HG02763 (cell line): Measurements from ENCODE around the gene DLX4.

ENCODE experiments used
- ATAC-seq: cut with Tn5 transposase; IDR thresholded peaks from one replicate; pipeline ENCODE4 v1.9.1; 2021; ENCODE audit warnings: mild to moderate bottlenecking, moderate library complexity; ENCODE audit not compliant: unreplicated experiment

The DLX4 gene

GRCh38 chr17:49998836-49999511 lies 30.0 kb downstream of the DLX4 start:
- no peak for ATAC-seq

- no peak for ATAC-seq
Measured at GRCh38 chr17:50003911-50004310, 34.9 kb downstream of the DLX4 start.

DNA sequence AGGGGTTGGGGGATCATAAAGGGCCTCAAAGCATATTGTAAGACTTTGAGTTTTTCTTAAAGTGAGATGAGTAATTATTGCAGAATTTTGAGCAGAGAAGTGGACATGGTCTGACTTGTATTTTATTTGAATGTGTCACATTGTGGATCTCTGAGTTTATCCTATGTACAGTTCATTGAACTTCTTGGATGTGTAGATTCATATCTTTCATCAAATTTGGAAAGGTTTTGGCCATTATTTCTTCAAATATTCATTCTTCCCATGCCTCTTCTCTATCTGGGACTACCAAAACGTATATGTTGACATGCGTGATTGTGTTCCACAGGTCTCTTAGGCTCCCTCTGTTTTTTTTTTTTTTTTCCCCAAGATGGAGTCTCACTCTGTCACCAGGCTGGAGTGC lies 40.3 kb downstream of the DLX4 start:
- no peak for ATAC-seq

GRCh38 chr17:50013079-50013478 lies 44.1 kb downstream of the DLX4 start:
- ATAC-seq = no peak

DNA sequence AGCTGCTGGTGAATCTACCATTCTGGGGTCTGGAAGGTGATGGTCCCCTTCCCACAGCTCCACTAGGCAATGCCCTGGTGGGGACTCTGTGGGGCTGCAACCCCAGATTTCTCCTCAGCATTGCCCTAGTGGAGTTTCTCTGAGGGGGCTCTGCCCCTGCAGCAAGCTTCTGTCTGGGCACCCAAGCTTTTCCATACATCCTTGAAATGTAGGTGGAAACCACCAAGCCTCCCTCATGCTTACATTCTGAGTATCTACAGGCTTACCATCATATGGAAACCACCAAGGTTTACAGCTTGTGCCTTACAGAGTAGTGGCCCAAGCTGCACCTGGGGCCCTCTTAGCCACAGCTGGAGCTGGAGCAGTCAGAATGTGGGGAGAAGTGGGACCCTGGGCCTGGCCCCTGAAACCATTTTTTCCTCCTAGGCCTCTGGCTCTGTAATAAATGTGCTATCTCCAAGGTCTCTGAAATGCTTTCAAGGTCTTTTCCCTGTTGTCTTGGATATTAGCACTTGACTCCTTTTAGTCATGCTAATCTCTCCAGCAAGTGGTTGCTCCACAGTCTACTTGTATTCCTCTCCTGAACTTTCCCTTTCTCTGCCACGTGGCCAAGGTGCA lies 45.6 kb downstream of the DLX4 start:
- no peak for ATAC-seq

DNA sequence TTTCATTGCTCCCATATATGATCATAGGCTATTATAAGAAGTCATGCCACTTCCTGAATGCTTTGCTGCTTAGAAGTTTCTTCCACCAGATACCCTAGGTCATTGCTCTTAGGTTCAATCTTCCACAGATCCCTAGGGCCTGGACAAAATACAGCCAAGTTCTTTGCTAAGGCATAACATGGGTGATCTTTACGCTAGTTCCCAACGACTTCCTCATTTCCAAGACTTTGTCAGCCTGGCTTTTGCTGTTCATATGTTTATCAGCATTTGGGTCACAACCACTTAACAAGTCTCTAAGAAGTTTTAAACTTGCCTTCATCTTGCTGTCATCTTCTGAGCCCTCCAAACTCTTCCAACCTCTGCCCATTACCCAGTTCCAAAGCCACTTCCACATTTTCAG lies 46.2 kb downstream of the DLX4 start:
- ATAC-seq = no peak

- ATAC-seq = no peak
Measured at GRCh38 chr17:50018909-50019308, 49.9 kb downstream of the DLX4 start.

- no peak for ATAC-seq
Measured at GRCh38 chr17:50020841-50021599, 52.0 kb downstream of the DLX4 start.

DNA sequence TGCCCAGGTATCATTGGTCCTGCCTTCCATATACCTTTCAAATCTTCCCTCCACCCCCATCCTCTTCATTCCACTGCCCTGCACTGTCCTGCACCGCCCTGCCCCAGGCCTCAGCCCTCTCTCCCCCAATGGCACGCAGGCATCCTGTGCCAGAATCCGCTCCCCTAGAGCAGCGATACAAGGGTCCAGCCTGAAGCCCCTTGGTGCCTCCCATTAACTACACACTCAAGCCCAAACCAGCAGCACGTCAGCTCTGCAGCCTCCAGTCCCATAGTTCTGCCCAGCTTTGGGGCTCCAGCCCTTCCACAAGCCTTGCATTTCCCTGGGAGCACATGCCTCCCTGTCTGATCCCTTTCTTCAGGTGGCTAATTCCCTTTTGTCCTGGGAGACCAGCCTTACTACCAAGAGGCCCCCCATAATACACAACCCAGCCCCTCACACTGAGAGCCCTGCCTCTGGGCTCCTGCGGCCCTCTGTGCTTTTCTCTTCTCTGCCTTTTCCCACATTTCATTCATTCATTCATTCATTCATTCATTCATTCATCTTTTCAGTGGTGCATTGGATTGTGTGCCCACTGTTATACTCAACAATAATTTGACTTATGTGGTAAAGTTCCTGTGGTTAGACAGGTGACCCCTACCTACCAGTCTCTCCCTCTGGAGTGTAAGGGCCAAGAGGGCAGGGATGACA lies 52.8 kb downstream of the DLX4 start:
- ATAC-seq = no peak

DNA sequence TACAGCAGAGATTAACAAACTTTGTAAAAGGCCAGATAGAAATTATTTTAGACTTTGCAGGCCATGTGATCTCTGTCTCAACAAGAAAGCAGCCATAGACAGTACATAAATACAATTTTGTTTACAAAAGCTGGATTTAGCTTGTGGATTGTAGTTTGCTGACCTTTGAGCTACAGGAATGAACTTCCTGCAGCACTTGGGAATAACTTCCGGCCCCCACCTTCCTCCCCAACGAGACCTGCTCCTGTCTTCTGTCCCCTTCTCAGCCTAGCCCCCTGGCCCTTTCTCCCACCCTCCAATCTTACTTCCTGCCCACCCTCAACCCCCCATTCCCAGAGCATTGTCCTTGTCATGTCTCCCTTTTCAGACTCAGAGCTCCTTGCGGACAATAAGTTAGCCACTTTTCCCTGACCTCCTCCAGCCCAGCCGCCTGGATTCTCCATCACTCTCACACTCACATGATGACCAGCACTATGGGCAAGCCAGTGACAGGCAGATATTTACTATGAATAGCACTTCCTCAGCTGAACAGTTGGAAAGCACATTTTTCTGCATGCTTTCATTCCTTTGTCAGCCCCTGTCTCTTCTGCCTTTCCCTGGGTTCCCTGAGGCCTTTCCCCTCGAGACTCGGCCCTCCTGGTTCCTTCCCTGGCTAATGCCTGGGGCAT lies 53.6 kb downstream of the DLX4 start:
- no peak for ATAC-seq

DNA sequence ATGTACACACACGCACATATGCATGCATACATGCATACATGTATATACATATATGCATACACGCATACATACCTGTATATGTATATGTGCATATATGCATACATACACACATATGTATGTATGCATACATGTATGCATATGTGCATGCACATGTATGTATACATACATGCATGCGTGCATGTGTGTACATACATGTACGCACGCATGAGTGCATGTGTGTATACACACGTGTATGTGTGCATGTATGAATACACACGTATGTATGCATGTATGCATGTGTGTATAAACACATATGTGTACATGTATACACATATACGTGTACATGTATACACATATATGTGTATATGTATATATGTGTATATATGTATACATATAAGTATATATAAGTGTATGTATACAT lies 54.5 kb downstream of the DLX4 start:
- no peak for ATAC-seq
